Activated CD4-positive, alpha-beta T cell treated with anti-CD3 and anti-CD28 coated beads, Interleukin-2, Interleukin-4, amounts not matched to agents 100 ng/mL and 50 ng/mL, durations not matched to agents 16 hours and 8 hours (primary cell): Measurements from ENCODE around the gene NRXN3.
"Not testable (repeated sequence)": the region's sequence is repeated elsewhere in the genome, so short reads cannot be mapped to it uniquely, and the experiment has no call there.

Experiments
- DNase-seq: peaks from one replicate; pipeline ENCODE4 v3.0.0-alpha.2; 2020; ENCODE audit warnings: low spot score

NRXN3 gene

DNA sequence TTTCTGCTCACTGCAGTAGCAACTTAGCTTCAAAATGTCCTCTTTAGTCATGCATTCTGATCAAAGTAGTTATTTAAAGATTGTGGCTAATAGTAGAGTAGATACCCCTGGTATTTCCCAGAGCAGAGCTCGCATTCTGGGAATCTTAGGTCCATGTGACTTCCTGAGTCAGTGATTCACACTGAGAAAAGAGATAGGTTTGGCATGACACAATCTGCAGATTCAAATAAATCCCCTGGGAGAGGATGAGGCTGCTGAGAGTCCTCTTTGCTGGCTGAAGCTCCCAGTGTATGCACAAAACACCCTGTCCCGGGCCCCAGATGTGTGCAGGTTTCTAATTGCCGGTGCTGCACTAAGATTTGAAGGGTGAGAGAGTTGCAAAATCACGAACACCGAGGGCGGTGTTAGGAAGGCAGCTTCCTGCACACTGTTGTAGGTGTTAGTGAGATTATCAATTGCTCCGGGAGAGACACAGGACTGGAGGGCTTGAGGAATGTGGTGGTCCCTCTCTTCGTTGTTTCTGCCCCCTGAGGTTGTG, 233.2 kb downstream of the NRXN3 start:
- no peak for DNase-seq

GRCh38 chr14:78405079-78405856, 235.1 kb downstream of the NRXN3 start:
- DNase-seq = no peak

DNA sequence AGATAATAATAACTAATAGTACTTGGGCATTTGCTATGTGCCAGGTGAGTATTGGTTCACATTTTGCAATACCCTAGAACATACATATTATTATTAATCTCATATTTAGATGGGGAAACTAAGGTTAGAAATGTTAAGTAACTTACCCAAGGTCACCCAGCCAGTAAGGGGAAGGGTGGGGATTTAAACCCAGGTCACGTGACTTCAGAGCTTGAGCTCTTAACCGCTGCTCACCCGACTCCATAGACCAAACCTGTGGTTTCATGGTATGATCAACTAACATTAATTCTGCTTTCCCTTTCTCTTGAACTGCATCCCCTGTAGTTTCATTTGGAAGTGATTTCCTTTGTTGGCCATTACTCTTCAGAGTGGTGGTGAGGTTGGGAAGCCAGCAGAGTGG, 242.3 kb downstream of the NRXN3 start:
- DNase-seq = no peak

GRCh38 chr14:78414172-78414571, 244.0 kb downstream of the NRXN3 start:
- no peak for DNase-seq

- no peak for DNase-seq
Observed at GRCh38 chr14:78417532-78417931, 247.4 kb downstream of the NRXN3 start.

DNA sequence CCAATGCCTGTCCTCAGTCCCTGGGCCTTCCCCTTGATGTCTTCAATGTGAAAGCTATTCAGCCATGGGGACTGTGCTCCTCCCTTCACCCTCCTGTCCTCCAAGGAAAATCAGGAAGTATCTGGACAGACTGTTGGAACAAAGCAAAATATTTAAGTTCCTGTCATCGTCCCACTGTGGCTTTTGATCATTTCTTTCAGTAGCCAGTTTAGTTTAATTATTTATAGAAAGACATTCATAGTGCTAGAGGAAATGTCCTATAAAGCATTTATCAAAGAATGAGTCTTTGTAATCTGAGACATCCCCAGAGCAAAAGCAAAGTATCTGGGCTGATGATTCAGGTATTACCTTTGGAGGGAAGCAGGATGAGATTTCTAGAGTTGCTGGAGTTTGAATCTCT, 254.1 kb downstream of the NRXN3 start:
- DNase-seq = no peak

DNA sequence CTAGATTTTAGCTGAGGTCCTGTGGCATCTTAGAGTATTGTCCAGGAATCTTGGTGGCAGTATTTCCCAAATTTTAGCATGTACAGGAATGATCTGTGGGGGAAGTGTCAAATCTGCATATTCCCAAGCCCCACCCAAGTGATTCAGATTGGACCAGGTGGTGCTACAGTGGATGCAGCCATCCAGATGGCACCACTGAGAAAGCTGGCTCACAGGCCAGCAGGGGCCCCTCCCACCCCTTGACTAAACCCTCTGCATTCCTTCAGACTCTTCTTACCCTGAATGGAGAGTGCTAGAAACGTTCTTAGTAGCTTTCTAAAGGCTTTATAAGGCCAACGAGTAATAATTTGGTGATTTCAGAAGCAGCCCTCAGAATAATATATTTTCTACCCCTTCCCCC, 255.2 kb downstream of the NRXN3 start:
- DNase-seq = no peak

DNA sequence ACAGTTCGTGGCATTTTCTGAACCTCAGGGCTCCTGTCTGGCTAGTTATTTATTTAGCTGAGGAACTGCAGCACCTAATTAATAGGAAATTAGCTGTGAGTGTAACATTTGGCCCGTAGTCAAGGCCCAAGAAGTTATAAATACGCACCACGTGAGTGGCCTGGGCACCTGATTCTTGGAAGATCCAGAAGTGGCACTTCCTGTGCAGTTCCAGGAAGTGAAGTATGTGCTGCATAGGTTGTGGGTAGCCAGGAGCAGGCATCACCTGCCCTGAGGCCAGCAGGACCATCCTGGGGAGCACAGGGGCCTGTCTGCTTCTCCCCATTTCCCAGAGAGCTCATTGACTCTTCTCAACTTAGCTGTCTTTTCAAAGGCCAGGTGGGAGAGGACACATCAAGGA, 255.6 kb downstream of the NRXN3 start:
- DNase-seq = no peak

GRCh38 chr14:78432046-78432445, 261.9 kb downstream of the NRXN3 start:
- no peak for DNase-seq

GRCh38 chr14:78437448-78437847, 267.3 kb downstream of the NRXN3 start:
- not testable (repeated sequence) for DNase-seq

- no peak for DNase-seq
Observed at GRCh38 chr14:78440356-78440894, 270.3 kb downstream of the NRXN3 start.

GRCh38 chr14:78443834-78444233, 273.7 kb downstream of the NRXN3 start:
- no peak for DNase-seq

DNA sequence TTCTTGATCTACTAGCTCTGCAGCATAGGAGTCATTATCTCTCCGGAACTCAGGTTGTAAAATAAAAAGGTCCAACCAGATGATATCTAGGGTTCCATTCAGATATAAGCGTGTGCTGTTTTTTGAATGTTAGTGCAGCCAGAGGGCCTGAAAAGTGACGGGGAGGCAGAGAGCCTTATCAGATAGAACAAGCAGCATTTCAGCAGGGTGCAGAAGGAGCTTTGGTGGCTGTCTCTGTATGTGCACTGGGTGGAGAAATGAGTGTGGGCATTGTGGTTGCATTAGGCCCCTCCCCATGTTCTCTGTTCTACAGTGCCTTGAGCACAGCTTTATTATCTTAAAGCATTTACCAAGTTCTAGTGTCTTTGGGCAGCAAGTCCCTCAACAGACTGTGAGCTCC, 275.1 kb downstream of the NRXN3 start:
- DNase-seq = no peak

GRCh38 chr14:78446807-78447206, 276.6 kb downstream of the NRXN3 start:
- DNase-seq = no peak

DNA sequence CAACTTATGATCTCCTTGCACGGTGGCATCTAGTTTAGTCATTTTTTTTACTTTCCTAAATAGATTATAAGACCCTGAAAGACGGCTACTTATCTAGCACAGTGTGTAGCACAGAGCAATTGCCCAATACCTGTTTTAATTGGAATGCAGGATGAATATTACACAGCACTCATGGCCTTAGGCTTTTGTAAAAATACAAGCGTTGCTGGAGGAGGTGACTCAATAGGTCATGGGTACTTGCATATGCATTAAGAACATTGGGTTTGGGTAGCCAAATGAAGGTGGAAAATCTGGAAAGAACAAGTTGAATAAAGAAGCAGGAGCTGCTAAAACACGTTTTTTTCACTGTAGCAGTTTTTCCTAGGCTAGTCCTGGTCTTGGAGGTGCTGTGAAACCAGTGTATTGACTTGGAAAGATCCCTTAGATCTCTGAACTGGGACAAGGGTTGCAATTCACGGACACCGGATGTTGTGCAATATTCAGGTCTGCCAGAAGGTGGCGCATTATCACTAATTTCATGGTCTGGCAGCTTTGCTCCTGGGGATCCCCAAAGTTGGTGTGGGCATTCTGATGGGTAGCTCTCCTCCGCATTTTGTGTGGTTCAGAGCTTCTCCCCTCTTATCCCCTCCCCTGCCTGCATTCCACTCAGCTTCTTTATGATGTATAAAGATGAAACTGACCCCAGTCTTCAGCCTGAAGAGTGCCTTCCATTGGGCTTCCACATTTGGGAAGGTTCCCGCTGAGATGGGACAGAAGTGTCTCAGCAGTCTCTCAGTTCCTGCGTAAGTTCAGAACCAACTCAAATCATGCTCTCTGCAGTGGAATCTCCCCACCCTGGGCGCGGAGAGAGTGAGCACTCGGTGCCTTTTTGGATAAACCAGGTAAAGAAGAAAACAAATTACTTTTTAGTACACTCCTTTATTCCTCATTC, 278.3 kb downstream of the NRXN3 start:
- peak; percentile 58 for DNase-seq

DNA sequence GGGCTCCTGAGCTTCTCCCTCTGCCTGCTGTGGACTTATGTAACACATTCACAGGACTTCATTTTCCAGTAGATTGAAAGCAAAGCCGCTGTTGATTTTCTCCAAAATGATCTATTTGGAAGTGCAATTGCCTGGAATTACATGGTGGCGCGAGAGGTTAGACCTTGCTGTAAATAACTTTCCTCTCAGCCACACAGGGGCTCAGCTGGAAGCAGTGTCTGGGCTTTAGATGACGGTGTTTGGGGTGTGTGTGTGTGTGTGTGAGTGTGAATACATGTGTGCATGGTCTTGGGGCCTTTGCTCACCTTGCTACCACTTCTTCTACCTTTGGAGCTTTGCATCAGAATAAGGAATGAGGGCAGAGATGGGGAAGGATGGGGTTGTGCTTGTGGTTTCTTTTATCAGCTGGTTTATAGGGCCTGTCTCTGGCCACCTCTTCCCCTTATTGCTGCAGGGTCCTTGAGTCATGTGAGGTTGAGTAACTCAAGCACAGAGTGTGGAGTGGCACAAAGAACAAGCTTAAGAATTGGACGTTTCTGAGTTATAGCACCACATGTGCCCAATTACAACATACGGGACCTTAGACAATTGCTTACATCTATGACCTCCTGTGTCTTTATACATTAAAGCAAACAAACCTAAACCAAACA, 280.6 kb downstream of the NRXN3 start:
- DNase-seq = no peak

DNA sequence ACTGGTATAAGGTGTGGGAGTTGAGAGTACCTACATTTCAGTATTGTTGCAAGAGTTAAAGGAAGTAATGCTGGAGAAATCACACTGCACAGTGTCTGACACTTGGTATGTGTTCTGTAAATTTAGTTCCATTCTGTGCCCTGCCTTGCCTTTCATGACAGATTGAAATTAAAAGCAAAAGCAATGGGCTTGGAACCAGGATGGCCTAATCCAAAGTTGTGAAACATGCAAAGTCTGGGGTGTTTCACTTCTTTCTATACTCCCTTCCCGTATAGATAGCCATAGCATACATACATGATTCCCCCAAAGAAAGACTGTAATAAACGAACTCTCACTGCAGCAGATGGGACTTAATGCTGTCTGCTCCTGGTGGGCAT, 281.1 kb downstream of the NRXN3 start:
- no peak for DNase-seq

DNA sequence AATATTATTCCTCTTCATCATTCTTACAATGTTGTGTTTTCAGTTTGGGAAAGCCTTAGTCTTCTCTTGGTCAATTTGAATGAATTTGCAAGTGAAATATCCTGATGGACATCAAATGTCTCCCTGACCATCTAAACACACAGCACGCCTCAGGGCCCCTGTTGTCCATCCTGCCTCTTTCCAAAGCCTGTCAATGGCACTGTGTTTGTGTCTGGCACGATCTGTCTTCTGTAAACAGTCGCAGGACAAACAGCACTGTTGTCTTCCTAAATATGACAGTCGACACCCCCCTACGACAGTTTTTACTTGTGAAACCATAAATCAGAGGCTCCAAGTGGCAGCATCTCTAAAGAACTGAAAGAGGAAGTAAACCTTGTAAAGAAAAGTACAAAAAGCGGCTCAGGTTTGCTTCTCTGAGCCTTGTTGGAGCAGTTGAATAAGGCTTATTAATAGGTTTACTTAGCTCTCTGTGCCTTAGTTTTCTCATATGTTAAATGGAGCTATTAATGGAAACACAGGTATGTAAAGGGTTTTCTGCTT, 285.8 kb downstream of the NRXN3 start:
- DNase-seq = no peak

DNA sequence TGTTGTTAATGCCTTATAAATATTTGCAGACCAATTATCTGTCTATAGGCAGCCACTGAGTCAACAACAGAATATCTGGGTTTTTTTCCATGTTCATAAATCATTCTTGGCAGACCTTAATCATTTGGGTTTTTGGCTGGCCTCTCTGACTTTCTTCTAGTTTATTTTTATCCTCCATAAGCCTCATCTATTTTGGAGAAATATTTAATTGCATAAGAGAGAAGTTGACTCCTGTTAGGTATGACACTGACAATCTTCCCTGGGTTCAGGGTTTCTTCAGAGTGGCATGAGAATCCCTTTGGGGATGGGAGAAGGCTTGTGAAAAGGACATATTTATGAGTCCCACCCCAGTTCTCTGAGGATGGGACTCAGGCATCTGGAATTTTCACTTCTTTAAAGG, 299.8 kb downstream of the NRXN3 start:
- DNase-seq = no peak

DNA sequence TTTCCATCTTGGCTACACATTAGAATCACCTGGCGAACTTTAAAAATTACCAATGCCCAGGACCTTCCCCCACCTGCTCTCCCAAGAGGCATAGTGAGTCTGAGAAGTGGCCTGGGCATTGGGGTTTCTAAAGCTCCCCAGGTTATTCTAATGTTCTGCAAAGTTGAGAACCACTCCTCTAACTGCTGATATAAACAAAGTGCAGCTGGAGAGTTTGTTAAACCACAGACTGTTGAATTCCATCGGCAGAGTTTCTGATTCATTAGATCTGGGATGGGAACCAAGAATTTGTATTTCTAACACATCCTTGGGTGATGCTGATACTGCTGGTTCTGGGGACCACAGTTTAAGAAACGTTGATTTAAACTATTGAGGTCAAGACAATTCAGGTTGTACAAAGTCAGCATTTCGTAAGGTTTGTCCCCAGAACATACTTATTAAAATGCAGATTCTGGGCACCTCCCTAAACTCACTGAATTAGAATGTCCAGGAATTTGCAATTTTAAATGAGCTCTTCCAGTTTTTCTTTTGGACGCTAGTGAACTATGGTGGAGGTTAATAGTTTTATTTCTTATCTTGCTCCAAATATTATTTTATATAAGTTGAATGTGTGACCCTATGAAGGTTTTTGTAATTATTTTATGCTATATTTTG, 309.1 kb downstream of the NRXN3 start:
- no peak for DNase-seq

- DNase-seq = no peak
Observed at GRCh38 chr14:78484028-78484427, 313.9 kb downstream of the NRXN3 start.
